Osteoblast (primary cell): ENCODE results near the gene C2. TPM values are rescaled to one million over a fixed set of nuclear protein-coding genes. Genes with fewer than 3 reads are reported as not detected.
"Not testable (repeated sequence)": the region's sequence is repeated elsewhere in the genome, so short reads cannot be mapped to it uniquely, and the experiment has no call there.

Source experiments
- DNase-seq: peaks from one replicate; pipeline ENCODE4 v3.0.0; 2011; ENCODE audit warnings: low spot score, mixed read lengths; ENCODE audit not compliant: insufficient read length; ENCODE audit errors: missing footprints
- H2AFZ ChIP-seq: 2 replicates; pipeline ENCODE4 v1.6.0; 2011; ENCODE audit warnings: mild to moderate bottlenecking, low read length
- H3K27ac ChIP-seq: 2 replicates; pipeline ENCODE4 v1.5.1; 2011; ENCODE audit warnings: mild to moderate bottlenecking, low read depth, low read length, moderate library complexity
- H3K27me3 ChIP-seq: 2 replicates; pipeline ENCODE4 v1.6.0; 2012; ENCODE audit warnings: mild to moderate bottlenecking, control low read depth, inconsistent platforms, low read length, moderate library complexity; ENCODE audit not compliant: insufficient read depth
- H3K36me3 ChIP-seq: 2 replicates; pipeline ENCODE4 v1.5.1; 2011; ENCODE audit warnings: mild to moderate bottlenecking, low read length, control low read depth, moderate library complexity; ENCODE audit not compliant: insufficient read depth
- H3K4me1 ChIP-seq: 2 replicates; pipeline ENCODE4 v1.5.1; 2011; ENCODE audit warnings: mild to moderate bottlenecking, low read length, control low read depth, moderate library complexity; ENCODE audit not compliant: insufficient read depth
- H3K4me2 ChIP-seq: 2 replicates; pipeline ENCODE4 v1.6.0; 2011; ENCODE audit warnings: mild to moderate bottlenecking, low read length; ENCODE audit not compliant: insufficient read depth
- H3K4me3 ChIP-seq: fragments of 200-600 bp; sonication (generic); 3 replicates; pipeline ENCODE4 v1.5.1; 2012; ENCODE audit warnings: mild to moderate bottlenecking, low read length, inconsistent platforms; ENCODE audit not compliant: insufficient read depth
- H3K79me2 ChIP-seq: 2 replicates; pipeline ENCODE4 v1.6.0; 2012; ENCODE audit warnings: mild to moderate bottlenecking, low read length, control low read depth, inconsistent platforms; ENCODE audit not compliant: insufficient read depth
- H3K9me3 ChIP-seq: 2 replicates; pipeline ENCODE4 v1.5.1; 2011; ENCODE audit warnings: low read depth, low read length, control low read depth
- H4K20me1 ChIP-seq: 2 replicates; pipeline ENCODE4 v1.6.0; 2012; ENCODE audit warnings: mild to moderate bottlenecking, low read length, control low read depth; ENCODE audit not compliant: insufficient read depth
- CTCF ChIP-seq: IDR thresholded peaks from 2 replicates; pipeline ENCODE4 v1.5.1; 2011; ENCODE audit warnings: mild to moderate bottlenecking, low read depth, low read length, moderate library complexity; ENCODE audit errors: extremely low read depth
- total RNA-seq: library from RNA; depleted of rRNA; stranded (reverse); fragments of >200 nt; gene quantifications from 2 replicates; pipeline ENCODE4 v1.2.3, GENCODE V29; 2012

C2 gene
- total RNA-seq, 1 donor: 12.7 TPM

GRCh38 chr6:31930962-31931361 is 3.4 kb downstream of the C2 start:
- Histone ChIP-seq H3K79me2 (no peaks in the 10 kb centered on the region), H3K9me3 (no peaks in the 10 kb centered on the region), H4K20me1 (no peaks in the 10 kb centered on the region), H3K36me3 (no peaks in the 10 kb centered on the region), H2AFZ (no peak overlapping the region), H3K4me1 (no peaks in the 10 kb centered on the region), H3K27me3 (peaks cover 8% of the 10 kb centered on the region), H3K4me3 (no peak overlapping the region), H3K27ac (no peak overlapping the region), H3K4me2 (no peak overlapping the region)
- no peak for TF ChIP-seq CTCF
- no peak for DNase-seq

GRCh38 chr6:31932137-31932536 is 4.6 kb downstream of the C2 start:
- H3K27me3 ChIP-seq, H3K9me3 ChIP-seq, H2AFZ ChIP-seq, H3K27ac ChIP-seq, H3K4me3 ChIP-seq, H3K36me3 ChIP-seq, H4K20me1 ChIP-seq, H3K4me2 ChIP-seq, H3K4me1 ChIP-seq, DNase-seq, H3K79me2 ChIP-seq: not testable (repeated sequence)

GRCh38 chr6:31933537-31933936 is 6.0 kb downstream of the C2 start:
- Histone ChIP-seq H3K4me2 (no peak overlapping the region), H3K9me3 (no peaks in the 10 kb centered on the region), H3K79me2 (no peaks in the 10 kb centered on the region), H4K20me1 (no peaks in the 10 kb centered on the region), H3K27me3 (peaks cover 8% of the 10 kb centered on the region), H3K4me3 (no peak overlapping the region), H2AFZ (no peak overlapping the region), H3K4me1 (no peaks in the 10 kb centered on the region), H3K36me3 (no peaks in the 10 kb centered on the region), H3K27ac (no peak overlapping the region)
- TF ChIP-seq CTCF: no peak
- no peak for DNase-seq

- Histone ChIP-seq H3K27ac (no peak overlapping the region), H3K4me3 (no peak overlapping the region), H3K9me3 (no peaks in the 10 kb centered on the region), H4K20me1 (no peaks in the 10 kb centered on the region), H3K36me3 (no peaks in the 10 kb centered on the region), H3K79me2 (no peaks in the 10 kb centered on the region), H3K27me3 (peaks cover 8% of the 10 kb centered on the region), H2AFZ (no peak overlapping the region), H3K4me2 (no peak overlapping the region), H3K4me1 (peaks cover 1% of the 10 kb centered on the region)
- no peak for TF ChIP-seq CTCF
- DNase-seq: no peak
Measured at GRCh38 chr6:31935021-31935420, 7.5 kb downstream of the C2 start.
